ENCODE results near the gene HYPK. TPM values are rescaled to one million over a fixed set of nuclear protein-coding genes. Genes with fewer than 3 reads are reported as not detected.

HYPK gene
- total and polyA plus RNA-seq, 2 experiments from 2014 or later: 8.2 to 19.9 TPM

DNA sequence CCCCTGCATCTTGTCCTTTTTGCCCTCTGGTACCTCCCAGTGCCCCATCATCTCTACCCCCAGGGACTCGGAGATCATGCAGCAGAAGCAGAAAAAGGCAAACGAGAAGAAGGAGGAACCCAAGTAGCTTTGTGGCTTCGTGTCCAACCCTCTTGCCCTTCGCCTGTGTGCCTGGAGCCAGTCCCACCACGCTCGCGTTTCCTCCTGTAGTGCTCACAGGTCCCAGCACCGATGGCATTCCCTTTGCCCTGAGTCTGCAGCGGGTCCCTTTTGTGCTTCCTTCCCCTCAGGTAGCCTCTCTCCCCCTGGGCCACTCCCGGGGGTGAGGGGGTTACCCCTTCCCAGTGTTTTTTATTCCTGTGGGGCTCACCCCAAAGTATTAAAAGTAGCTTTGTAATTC lies 6.8 kb upstream of the HYPK start:
- peaks cover 45% of the 10 kb centered on the region for H3K4me1 ChIP-seq (ENCODE audit: insufficient read depth)
- peaks cover 19% of the 10 kb centered on the region for H3K36me3 ChIP-seq (ENCODE audit: low read depth)
- H3K27ac ChIP-seq: peak overlapping the region; percentile 99
- H3K27me3 ChIP-seq (replicated peaks; ENCODE audit: insufficient read depth): no peaks in the 10 kb centered on the region
- H2AFZ ChIP-seq: no peak overlapping the region
- peaks cover 39% of the 10 kb centered on the region for H3K79me2 ChIP-seq (ENCODE audit: insufficient read depth)
- H3K9ac ChIP-seq: peak overlapping the region; percentile 100
- H3K4me3 ChIP-seq: peak overlapping the region; percentile 94
- TF ChIP-seq EZH2phosphoT487 (IDR thresholded peaks at IDR 0.05; ENCODE audit: insufficient read depth, low read depth): no peak
- TF ChIP-seq EZH2 (IDR thresholded peaks at IDR 0.05; ENCODE audit: insufficient read depth, poor library complexity, severe bottlenecking): no peak
- 54 to 56% methylated on average over 10 of the region's 10 CpGs for WGBS, 2 experiments (ENCODE audit: low coverage in 1 of 2, low lambda C conversion rate in 2 of 2, missing lambda C conversion rate in 2 of 2)
- H3K4me2 ChIP-seq (ENCODE audit: unreplicated experiment): peak overlapping the region; percentile 85
- no peak for DNase-seq
- no peaks in the 10 kb centered on the region for H3K9me3 ChIP-seq (ENCODE audit: low read depth)
- no peaks in the 10 kb centered on the region for H3K9me2 ChIP-seq (ENCODE audit: insufficient read depth)
- in situ Hi-C loops (cut with MboI): no loop called here
- H3F3A ChIP-seq (ENCODE audit: insufficient read depth): peaks cover 53% of the 10 kb centered on the region
- peaks cover 5% of the 10 kb centered on the region; the same call in 1 of the 2 replicates for H4K20me1 ChIP-seq (ENCODE audit: insufficient read depth)

DNA sequence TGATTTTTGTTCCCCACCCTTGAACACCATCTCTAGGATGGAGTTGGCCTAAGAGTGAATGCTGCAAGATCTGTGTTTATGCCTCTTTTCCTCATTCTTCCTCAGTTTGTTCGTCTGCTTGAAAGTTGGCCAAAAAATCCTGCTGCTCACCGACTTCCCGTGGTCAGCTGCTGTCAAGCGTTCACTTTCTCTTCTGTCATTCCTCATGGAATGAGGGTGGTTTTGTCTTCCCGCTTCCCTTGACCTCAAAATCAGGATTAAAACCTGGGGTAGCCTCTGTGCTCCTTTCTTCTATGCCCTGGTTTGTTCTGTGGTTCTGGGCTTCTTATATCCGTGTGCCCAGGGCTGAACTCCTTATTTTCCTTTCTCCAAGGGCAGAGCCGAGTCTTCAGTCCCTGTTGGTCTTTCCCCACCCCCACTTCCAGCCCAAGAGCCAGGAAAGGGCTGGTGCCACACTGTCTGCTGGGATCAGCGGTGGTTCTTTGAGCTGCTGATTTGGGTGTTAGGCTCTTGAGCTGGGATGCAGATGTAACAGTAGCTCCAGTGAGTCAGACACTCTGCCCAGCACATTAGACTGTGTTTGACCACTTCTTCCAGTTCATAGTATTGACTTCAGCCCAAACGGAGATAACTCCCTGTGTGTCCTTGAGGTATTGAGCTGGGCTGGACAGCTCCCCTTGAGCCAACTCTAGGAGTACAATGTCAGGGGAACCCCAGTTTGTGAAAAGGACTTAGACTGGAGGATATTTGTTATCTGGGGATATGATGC lies 5.9 kb upstream of the HYPK start:
- 28 to 31% methylated on average over 9 of the region's 9 CpGs for WGBS, 2 experiments (ENCODE audit: low coverage in 1 of 2, low lambda C conversion rate in 2 of 2, missing lambda C conversion rate in 2 of 2)
- Histone ChIP-seq H4K20me1 (ENCODE audit: insufficient read depth) (peaks cover 5% of the 10 kb centered on the region; the same call in 1 of the 2 replicates), H3F3A (ENCODE audit: insufficient read depth) (peaks cover 60% of the 10 kb centered on the region), H3K79me2 (ENCODE audit: insufficient read depth) (peaks cover 39% of the 10 kb centered on the region), H3K9ac (peak overlapping the region; percentile 100), H3K4me3 (peak overlapping the region; percentile 94), H2AFZ (no peak overlapping the region), H3K36me3 (ENCODE audit: low read depth) (peaks cover 19% of the 10 kb centered on the region), H3K4me1 (ENCODE audit: insufficient read depth) (peaks cover 45% of the 10 kb centered on the region), H3K9me2 (ENCODE audit: insufficient read depth) (no peaks in the 10 kb centered on the region), H3K27me3 (replicated peaks; ENCODE audit: insufficient read depth) (no peaks in the 10 kb centered on the region), H3K27ac (peak overlapping the region; percentile 99), H3K9me3 (ENCODE audit: low read depth) (no peaks in the 10 kb centered on the region), H3K4me2 (ENCODE audit: unreplicated experiment) (peak overlapping the region; percentile 85)
- TF ChIP-seq EZH2phosphoT487 (IDR thresholded peaks at IDR 0.05; ENCODE audit: insufficient read depth, low read depth): no peak
- no peak for TF ChIP-seq EZH2 (IDR thresholded peaks at IDR 0.05; ENCODE audit: insufficient read depth, poor library complexity, severe bottlenecking)
- in situ Hi-C loops (cut with MboI): no loop called here
- DNase-seq: peak; percentile 86

DNA sequence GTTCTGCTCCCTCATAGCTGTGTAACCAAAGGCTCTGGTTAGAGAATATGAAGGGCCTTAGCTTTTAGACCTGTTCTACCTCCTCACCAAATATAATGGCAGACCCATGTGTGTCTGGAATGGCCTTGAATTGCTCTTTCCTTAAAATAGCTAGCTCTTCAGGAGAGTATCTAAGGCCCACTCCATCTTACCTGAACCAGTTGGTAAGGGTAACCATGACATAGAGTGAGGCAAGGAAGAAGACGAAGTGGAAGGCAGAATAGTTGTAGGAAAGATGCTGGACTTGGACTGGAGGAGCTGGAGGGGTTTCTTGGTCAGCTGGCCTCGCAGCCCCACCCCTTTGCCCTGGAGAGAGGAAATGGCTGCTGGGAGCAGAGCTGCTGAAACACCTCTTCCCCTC lies 5.2 kb upstream of the HYPK start:
- Histone ChIP-seq H3K9me2 (ENCODE audit: insufficient read depth) (no peaks in the 10 kb centered on the region), H4K20me1 (ENCODE audit: insufficient read depth) (peaks cover 5% of the 10 kb centered on the region; the same call in 1 of the 2 replicates), H3K27ac (peak overlapping the region; percentile 99), H3F3A (ENCODE audit: insufficient read depth) (peaks cover 67% of the 10 kb centered on the region), H3K27me3 (replicated peaks; ENCODE audit: insufficient read depth) (no peaks in the 10 kb centered on the region), H3K9ac (no peak overlapping the region; the same call in 1 of the 2 replicates), H3K4me3 (no peak overlapping the region), H3K4me2 (ENCODE audit: unreplicated experiment) (peak overlapping the region; percentile 85), H3K4me1 (ENCODE audit: insufficient read depth) (peaks cover 48% of the 10 kb centered on the region), H3K9me3 (ENCODE audit: low read depth) (no peaks in the 10 kb centered on the region), H3K79me2 (ENCODE audit: insufficient read depth) (peaks cover 39% of the 10 kb centered on the region), H2AFZ (no peak overlapping the region), H3K36me3 (ENCODE audit: low read depth) (peaks cover 19% of the 10 kb centered on the region)
- 98 to 100% methylated on average over 2 of the region's 2 CpGs for WGBS, 2 experiments (ENCODE audit: low coverage in 1 of 2, low lambda C conversion rate in 2 of 2, missing lambda C conversion rate in 2 of 2)
- TF ChIP-seq EZH2 (IDR thresholded peaks at IDR 0.05; ENCODE audit: insufficient read depth, poor library complexity, severe bottlenecking) (no peak), EZH2phosphoT487 (IDR thresholded peaks at IDR 0.05; ENCODE audit: insufficient read depth, low read depth) (no peak)
- in situ Hi-C loops (cut with MboI): no loop called here
- no peak for DNase-seq

DNA sequence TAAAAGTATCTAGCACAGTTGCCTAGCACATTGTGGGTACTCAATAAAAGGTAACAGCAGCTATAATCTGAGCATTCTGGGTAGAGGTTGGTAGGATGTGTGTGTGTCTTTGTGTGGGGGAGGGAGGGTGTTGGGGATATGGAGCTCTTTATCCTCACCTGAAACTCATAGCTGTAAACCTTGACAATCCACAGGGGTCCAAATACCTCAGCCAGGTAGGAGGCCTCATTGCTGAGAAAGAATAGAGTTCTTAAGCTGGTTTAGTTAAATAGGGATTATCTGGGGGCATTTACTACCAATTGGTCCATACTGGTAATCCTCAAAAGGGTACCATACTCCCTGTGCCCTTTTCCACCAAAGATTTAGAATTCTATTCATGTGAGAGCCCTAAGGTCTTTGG lies 4.4 kb upstream of the HYPK start:
- H3K79me2 ChIP-seq (ENCODE audit: insufficient read depth): peaks cover 44% of the 10 kb centered on the region
- H4K20me1 ChIP-seq (ENCODE audit: insufficient read depth): peaks cover 5% of the 10 kb centered on the region; the same call in 1 of the 2 replicates
- H3F3A ChIP-seq (ENCODE audit: insufficient read depth): peaks cover 73% of the 10 kb centered on the region
- H3K9me2 ChIP-seq (ENCODE audit: insufficient read depth): no peaks in the 10 kb centered on the region
- peaks cover 49% of the 10 kb centered on the region for H3K4me1 ChIP-seq (ENCODE audit: insufficient read depth)
- in situ Hi-C loops (cut with MboI): no loop called here
- H3K27ac ChIP-seq: peak overlapping the region; percentile 99
- H3K4me3 ChIP-seq: no peak overlapping the region
- no peaks in the 10 kb centered on the region for H3K27me3 ChIP-seq (replicated peaks; ENCODE audit: insufficient read depth)
- H3K36me3 ChIP-seq (ENCODE audit: low read depth): peaks cover 19% of the 10 kb centered on the region
- H2AFZ ChIP-seq: no peak overlapping the region
- no peak for DNase-seq
- TF ChIP-seq EZH2 (IDR thresholded peaks at IDR 0.05; ENCODE audit: insufficient read depth, poor library complexity, severe bottlenecking): no peak
- no peak overlapping the region for H3K9ac ChIP-seq
- H3K9me3 ChIP-seq (ENCODE audit: low read depth): no peaks in the 10 kb centered on the region
- H3K4me2 ChIP-seq (ENCODE audit: unreplicated experiment): no peak overlapping the region

Measured in GM23248 (cell line).